ENCODE data around the gene RRAGC.
A peak's percentile ranks its signal among the peaks of the same experiment; 100 is the strongest.
"Not testable (repeated sequence)": the region's sequence is repeated elsewhere in the genome, so short reads cannot be mapped to it uniquely, and the experiment has no call there.

RRAGC gene

GRCh38 chr1:38852780-38853179 lies 6.8 kb downstream of the RRAGC start:
- DNase-seq = no peak

DNA sequence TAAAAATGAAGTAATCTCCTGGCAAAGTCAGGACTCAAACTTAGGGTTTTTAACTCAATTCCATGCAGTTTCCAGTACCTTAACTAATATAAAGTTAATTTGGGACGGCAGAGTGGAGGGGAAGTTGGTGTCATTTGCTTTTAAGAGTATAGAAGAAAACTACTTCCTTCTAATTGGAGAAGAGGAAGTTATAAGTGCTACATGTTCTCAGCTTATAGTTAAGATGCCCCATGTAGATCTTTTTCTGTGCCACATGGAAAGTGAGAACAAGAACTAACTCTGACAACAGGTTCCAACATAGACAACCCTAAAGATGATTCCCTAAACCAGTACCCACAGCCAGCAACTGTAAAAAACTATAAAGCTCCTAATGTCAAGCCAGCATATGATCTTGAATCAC lies 11.5 kb downstream of the RRAGC start:
- peak; percentile 22 for DNase-seq

DNA sequence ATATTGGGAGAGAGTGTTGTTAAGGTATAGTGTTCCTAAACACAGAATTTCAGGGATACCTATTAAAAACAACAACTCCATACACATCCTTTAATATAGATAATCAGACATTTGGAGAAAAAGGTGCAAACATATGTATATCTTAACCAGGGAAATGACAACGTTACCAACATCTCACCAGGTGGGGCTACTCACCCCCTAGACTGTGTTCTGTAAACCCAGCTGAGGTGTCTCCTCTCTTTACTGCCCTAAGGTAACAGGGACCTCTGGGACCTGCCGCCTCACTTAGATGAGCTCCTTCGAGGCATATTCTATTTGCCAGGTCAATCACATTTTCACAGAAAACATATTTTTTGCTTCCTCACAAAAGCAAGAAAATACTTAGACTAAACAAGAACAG lies 13.4 kb downstream of the RRAGC start:
- DNase-seq = no peak

- not testable (repeated sequence) for DNase-seq
Observed at GRCh38 chr1:38845088-38845487, 14.5 kb downstream of the RRAGC start.

DNA sequence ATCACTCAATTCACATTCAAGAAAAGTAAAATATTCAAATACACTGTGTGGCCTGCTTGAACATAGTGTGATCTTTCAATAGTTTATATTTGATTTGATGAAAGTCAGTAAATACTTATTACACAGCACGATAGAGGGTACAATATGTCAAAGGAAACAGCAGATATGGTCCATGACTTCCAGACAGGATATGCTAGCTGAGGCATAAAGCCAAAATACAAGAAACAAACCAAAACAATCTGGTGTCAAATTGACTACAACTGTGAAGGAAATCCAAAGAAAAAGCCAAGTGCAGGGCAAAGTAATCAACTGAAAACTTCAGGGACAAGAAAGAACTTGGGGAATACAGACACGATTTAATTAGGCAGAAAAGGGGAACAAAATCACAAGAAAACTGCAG lies 19.3 kb downstream of the RRAGC start:
- DNase-seq = no peak

DNA sequence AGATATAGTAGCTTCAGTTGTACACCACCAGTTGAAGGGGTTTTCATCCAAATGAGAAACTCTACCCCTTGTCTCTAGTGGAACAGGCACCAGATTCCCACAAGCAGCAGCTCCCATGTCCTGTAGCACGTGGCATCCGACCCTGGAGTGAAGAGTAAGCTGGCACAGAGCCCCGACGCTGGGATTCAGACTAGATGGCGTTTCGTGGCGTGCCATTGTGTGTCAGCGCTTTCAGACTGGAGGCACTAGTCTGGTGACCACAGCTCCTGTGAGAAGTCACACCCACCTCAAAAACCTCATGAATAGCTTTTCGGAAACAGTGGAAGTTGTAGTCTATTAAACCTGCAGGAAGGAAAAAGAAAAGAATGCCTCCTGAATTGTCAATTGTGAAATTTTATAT lies 20.2 kb downstream of the RRAGC start:
- no peak for DNase-seq

GRCh38 chr1:38836316-38836715 lies 23.3 kb downstream of the RRAGC start:
- DNase-seq = not testable (repeated sequence)

- DNase-seq = peak; percentile 80
Observed at GRCh38 chr1:38834937-38835827, 24.4 kb downstream of the RRAGC start.

- DNase-seq = no peak
Observed at GRCh38 chr1:38834221-38834782, 25.3 kb downstream of the RRAGC start.

GRCh38 chr1:38833146-38833545 lies 26.4 kb downstream of the RRAGC start:
- no peak for DNase-seq

DNA sequence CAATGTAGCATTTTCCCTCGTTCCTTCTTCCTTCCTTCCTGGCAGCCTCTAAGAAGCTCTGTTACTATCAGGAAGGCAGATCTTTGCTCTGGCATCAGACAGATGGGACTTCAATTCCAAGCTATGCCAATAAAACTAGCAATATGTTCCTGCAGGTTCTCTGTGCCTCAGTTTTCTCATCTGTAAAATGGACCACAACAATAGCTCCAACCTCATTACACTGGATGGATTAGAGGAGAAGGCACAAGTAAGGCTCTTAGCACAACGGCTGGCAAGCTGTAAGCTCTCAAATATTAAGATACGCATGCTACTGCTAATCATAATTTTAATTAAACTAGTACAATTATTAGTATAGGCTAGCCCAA lies 27.2 kb downstream of the RRAGC start:
- DNase-seq = no peak

DNA sequence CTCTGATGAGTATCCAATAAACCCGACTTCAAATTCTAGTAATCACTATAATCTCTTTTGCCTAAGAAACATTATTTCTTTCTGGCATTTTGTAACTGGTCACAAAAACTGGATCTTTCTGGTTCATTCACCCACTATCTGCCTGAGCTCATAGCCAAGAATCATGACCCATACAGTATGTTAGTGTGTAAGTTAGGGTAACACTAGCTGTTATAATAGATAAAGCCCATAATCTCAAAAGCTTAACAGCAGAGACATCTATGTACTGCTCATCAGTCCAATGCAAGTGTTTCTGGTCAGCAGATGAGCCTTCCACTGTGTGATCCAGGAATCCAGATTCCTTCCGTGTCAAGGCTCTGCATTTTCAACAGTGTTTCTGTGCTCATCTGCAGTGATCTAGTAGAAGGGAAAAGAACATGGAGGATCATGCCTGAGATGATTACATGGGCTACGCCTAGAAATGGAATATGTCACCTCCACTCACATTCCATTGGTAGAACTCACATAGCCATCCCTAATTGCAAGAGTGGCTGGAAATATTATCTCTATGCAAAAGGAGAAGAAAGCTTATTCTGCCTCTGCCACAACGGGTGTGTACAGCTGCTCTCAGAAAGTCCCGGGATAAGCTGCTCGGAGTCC lies 27.7 kb downstream of the RRAGC start:
- no peak for DNase-seq

DNA sequence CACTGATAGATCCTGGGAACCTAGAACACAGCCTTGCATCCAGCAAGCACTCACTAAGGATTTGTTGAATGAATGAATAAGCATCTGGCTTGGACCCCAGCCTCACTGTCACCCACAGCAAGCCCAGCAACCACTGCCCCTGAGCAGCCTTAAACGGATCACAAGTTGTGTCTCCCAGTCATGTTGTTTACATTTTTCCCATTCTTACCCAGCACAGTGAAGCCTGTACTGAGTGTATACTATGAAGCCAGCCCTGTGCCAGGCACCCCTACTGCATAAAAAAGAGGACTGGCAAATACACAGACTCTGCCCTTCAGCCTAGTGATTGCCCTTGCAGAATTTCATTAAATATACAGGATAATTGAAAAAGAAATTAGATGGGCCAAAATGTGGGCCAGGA lies 30.2 kb downstream of the RRAGC start:
- DNase-seq = no peak

DNA sequence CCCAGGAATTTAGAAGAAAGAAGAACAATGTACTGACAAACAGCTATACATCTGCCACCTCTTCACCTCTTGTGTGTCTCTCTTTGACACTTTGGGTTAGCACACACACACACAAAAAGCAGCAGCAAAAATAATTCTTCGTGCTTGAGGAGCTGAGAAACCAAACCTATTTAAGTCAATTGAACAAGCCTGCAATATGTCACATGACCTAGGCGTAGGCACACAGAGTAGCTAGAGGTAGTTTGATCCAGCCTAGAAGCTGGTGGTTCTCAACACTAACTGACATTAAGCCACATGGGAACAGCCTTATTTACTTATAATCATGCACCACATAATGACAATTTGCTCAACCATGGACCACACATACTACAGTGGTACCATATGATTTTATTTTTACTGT lies 32.3 kb downstream of the RRAGC start:
- no peak for DNase-seq

DNA sequence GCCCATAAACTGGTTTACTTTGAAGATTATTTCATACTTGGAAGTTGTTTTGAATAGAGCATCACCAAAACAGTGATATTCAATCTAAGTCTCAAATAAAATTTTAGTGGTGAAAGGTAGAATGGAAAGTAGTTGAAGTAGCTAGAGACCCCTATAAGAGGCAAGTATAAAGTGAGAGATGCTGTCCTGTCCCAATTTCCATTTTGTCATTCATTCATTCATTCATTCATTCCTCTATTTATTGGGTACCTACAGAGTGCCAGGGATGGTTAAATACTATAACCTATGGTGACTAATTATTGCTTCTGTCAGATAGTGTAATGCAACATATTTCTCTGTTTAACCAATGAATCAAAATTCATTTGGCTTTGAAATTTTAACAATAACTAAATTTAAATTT lies 32.7 kb downstream of the RRAGC start:
- DNase-seq = no peak

DNA sequence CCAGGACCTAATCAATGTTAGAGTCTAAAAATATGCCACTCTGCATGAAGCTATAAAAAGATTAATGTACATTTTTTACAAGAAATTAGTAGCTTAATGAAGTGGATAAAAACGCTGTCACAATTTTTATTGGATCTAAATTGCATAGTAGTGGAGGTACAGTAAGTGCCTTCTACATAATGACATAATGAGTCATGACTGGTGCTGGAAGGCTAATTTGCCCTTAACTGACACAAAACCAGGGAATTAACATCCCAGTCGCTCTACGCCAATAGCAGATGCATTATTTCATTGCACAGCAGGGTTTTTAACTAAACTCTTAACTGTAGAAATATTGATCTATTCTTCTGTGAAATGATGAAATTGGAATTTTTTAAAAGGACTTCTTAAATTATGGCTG lies 33.3 kb downstream of the RRAGC start:
- no peak for DNase-seq

DNA sequence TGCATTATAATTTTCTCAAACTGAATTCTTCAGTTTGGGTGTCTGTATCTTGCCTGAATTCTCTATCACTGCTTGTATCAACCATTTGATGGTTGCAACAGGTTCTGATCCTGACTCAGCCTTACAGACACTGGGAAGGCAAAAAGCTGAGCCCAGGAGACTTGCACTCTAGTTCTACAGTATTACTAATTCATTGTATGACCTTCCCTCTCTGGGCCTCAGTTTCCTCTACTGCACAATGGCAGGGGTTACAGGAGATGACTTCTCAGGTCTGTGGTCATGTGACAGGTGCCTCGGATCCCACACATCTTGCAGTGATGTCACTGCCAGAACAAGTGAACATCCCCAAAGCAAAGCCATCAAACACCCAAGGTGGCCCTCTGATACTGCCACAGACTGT lies 38.7 kb downstream of the RRAGC start:
- DNase-seq = no peak

DNA sequence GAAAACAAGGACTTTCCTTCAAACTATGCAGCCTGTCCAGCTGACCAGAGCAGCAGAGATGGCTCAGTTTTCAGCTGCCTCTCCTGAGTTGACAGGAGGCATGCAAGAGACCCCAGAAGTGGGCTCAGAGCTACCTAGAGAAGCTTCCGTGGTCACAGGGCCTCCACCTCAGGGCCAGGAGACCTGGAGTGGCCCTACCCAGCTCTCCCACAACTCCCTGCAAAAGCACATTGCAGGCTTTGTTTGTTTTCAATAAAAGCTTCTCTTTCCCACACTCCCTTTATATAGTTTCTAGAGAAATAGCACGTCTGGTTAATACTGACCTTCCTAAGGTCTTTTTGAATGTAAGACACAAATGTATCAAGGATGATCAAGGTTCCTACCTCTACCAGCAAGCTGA lies 40.1 kb downstream of the RRAGC start:
- DNase-seq = no peak

DNA sequence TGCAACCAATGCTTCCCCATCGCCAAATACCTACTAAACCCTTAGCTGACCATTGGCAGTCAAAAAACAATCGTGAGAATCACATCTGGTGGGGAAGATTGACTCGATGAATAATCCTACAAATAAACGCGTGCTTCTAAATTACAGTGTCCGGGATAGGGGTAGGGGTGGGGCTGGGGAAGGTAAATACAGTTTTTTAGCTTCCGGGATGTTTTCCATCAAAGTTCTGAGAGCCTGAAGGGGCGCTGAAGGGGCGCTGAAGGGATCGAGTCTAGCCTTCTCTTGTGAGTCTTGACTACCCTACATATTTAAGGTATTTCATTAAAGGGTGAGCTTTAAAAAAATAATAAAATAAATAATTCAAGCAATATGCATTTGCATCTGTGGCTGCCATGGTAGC lies 40.5 kb downstream of the RRAGC start:
- no peak for DNase-seq

GRCh38 chr1:38818175-38818976 lies 41.2 kb downstream of the RRAGC start:
- no peak for DNase-seq

- no peak for DNase-seq
Observed at GRCh38 chr1:38817267-38818174, 42.1 kb downstream of the RRAGC start.

DNA sequence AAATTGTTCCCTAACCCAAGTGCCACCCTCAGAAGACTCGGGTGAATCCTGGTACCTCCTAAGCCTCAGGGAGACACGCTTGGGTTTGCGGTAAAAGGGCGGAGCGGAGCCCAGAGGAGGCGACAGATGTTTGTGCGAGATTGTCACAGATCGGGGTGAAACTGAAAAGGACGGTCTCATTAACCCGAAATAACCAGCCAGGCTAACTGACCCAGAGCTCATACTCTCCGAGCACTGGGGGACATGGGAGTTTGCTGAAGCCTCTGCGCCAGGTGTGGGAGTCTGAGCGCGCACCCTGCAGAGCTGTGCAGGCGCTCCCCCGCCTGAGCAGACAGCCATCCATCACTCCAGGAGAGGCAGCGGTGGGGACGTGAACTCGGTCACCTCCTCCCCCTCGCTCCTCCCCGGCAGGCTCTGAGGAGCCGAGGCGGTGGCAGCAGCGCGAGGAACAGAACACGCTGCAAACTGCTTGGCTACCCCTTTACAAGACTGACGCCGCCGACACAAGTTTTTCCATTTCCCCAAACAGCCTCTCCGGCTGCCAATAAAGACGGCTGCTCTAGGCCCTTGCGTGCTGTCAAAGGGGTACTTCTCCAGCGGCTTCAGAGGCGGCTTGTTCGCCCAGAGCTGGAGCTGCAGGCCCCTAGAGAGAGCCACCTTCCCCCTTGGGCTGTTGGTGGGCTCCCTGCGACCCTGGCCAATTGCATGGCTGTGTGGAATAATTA lies 43.5 kb downstream of the RRAGC start:
- DNase-seq = peak; percentile 64
